RKO (cell line): ENCODE data around the gene RMRP.

Experiments
- DNase-seq: peaks from one replicate; pipeline ENCODE4 v3.0.0-alpha.2; 2016; ENCODE audit warnings: low spot score

Gene RMRP

DNA sequence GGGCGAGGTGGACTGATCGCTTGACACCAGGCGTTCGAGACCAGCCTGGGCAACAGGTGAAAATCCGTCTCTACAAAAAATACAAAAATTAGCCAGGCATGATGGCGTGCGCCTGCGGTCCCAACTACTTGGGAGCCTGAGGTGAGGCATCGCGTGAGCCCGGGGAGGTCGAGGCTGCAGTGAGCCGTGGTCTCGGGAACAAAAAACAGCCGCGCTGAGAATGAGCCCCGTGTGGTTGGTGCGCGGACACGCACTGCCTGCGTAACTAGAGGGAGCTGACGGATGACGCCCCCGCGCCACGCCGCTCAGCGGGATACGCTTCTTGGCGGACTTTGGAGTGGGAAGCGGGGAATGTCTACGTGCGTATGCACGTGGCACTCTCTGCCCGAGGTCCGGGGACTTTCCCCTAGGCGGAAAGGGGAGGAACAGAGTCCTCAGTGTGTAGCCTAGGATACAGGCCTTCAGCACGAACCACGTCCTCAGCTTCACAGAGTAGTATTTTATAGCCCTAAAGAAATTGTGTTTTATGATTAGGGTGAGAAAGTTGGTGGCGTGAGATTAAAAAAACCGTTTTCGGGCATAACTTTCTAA, at the start of gene RMRP:
Gene RMRP, minus strand, starts transcription at position 474 of the 591 bp plus-strand sequence.
- peak; percentile 99 for DNase-seq

DNA sequence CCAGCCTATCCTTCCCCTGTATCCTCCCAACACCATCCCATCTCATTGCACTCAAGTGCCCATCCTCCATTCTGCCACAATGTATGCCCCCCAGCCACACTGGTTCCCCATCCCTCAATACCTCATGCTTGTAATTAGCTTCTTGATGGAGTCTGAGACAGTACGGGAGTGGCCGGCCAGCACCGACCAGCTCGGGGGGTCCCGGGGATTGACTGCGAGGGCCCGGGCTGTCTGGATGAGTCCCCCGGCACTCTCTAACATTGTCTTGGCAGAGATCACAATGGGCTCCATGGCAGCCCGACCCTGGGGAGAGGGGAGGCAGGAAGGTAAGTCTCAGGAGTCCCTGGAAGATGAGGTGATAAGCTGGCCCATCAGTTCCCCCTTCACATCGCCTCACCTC, 49.1 kb upstream of the RMRP start:
- DNase-seq = no peak

DNA sequence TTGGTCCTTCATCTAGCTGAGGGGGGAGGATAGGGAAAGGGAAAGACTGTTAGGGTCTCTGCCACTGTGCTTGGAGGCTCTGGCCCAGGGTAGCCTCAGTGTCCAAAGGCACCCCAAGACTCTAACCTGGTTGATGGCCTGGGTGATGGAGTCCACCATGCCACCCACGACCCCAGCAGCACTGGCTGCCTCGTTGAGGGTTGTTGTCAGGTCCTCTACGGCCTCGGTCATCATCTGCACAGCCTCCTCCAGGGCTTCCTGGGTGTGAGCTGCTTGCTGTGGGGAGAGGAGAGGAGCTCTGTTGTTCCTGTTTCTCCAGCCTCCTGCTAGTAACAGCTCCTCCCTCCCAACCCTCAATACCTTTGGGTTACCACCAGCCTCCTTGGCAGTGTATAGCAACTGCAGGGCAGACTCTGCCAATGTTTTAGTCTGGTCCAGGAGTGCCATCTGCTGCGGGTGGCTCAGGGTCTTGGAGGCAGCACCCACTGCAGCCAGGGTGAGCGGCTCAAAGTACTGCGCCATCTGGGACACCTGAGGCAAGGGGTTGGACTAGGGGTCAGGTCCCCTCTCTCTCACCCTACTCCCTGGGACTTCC, 48.1 kb upstream of the RMRP start:
- no peak for DNase-seq

DNA sequence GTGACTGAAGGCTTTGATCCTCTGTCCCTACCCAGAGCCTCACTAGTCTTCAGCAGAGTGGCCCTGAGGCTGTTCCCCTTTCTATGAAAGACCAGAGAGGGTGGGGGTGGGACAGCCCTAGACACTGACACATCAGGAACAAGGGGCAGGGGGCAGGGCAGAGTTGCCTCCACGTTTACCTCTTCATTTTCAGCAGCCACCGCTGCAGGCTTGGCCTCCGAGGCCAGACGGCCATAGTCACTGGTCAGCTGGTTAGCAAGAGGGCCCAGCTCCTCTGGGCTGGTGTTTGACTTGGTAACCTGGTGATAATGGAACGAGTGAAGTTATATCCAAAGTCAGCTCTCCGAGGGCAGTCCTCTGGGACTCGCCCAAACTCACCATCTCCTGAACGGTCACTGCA, 47.6 kb upstream of the RMRP start:
- DNase-seq = no peak

DNA sequence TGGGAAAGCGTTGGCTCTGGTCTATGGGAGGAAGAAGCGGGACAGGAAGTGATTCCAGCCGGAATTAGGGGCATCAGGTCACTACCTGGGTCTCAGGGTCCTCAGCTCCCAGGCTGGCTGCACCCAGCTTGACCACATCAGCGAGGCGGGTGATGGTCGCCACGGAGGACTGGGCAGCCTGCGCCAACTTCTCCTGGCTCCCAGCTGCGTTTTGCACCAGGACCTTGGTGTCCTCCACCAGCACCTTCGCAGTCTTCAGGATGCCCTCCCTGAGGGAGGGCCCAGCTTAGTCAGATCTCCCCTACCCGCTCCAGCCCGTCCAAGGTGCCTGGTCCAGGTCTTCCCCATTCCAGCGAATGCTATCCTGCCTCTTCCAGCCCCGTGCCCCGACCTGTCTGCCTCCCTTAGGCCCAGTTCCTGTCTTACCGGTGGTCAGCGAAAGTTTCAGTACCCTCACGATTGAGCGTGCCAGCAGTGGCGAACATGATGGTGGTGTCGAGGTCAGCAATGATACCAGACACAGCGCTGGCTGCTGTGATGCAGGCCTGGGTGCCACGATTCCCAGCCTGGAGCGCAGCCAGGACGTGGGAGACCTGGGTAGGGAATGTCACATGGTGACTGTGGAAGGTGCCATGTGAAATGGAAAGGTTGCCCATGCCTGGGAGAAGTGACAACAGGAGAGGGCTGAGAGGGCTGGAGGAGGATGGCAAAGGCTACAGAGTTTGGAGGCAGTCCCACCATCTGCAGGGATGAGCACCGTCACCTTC, 46.3 kb upstream of the RMRP start:
- no peak for DNase-seq

DNA sequence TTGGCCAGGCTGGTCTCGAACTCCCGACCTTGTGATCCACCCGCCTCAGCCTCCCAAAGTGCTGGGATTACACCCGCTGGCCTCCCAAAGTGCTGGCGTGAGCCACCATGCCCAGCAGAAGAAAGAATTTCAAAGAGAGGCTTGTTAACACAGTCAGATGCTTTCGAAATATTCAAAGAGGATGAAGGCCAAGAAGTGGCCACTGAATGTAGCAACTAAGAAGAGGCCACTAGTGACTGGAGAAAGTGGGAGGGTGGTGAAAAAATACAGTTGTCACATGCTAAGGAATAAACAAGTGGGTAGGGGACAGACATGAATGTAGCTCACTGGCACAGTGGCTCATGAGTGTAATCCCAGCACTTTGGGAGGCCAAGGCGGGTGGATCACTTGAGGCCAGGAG, 44.9 kb upstream of the RMRP start:
- no peak for DNase-seq

DNA sequence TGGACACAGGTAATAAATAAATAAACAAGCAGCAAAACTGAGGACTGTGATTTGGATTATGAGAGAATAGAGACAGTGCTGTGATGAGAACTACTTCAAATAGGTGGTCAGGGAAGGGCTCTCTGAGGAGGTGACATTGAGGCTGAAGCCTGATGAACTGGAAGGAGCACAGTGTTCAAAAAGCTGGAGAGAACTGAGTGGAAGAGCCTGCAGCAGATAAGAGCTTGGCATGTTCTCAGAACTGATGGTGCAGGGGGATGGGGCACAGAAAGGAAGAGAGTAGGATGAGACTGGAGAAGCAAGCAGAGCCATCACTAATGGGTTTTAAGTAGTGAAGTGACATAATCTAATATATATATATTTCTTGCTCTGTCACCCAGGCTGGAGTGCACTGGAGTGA, 43.1 kb upstream of the RMRP start:
- no peak for DNase-seq

DNA sequence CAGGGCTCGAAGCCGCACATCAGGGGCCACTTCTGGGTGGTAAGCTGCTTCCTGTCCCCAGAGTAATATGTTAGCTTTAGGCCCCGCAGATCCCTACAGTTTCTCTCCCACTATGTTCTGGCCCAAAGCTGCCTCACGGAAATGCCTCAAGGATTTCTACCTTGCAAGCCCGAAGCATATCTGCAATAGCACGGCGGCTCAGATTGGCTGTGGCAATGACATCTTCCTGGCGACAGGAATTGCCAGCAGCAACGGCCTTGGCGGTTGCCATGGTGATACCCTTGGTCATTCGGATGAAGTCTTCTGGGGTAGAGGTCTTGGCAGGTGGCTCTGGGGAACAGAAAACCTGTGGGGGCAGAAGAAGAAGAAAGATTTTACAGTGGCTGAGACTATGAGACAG, 42.2 kb upstream of the RMRP start:
- no peak for DNase-seq

DNA sequence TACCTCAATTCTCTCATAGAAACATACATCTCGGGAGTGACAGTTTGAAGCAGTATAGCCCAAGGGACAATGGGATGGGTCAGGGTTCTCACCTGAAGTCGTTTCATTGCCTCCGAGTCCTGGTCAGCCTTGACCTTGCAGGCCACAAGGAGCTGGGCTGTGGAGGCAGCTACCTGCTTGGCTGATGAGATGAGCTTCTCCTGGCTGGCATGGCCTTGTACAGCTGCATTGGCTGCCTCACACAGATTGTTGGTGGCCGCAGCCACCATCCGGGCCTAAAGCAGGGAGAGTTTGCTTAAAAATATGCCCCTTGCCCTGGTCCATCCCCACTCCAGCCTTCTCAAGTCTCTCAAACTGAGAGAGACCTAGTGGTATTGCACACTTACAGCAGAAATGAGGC, 40.4 kb upstream of the RMRP start:
- no peak for DNase-seq

DNA sequence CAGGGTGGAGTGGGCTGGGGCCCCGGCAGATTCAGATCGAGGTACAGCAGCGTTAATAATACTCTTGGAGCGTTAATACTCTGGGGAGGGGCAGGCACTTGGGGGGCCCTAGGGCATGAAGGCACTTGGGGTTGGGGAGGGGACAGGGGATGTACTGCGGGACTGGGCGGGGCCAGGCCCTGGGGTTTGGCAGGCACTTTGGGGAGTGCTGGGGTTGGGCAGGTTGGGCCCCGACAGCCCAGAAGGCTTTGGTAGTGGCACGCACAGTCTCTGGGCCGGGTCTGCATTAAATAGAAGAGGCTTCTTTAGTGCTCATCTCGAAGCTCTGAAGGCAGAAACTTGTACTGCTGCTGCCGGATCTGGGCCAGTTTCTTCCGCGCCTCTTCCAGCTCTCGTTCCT, 39.7 kb upstream of the RMRP start:
- no peak for DNase-seq

DNA sequence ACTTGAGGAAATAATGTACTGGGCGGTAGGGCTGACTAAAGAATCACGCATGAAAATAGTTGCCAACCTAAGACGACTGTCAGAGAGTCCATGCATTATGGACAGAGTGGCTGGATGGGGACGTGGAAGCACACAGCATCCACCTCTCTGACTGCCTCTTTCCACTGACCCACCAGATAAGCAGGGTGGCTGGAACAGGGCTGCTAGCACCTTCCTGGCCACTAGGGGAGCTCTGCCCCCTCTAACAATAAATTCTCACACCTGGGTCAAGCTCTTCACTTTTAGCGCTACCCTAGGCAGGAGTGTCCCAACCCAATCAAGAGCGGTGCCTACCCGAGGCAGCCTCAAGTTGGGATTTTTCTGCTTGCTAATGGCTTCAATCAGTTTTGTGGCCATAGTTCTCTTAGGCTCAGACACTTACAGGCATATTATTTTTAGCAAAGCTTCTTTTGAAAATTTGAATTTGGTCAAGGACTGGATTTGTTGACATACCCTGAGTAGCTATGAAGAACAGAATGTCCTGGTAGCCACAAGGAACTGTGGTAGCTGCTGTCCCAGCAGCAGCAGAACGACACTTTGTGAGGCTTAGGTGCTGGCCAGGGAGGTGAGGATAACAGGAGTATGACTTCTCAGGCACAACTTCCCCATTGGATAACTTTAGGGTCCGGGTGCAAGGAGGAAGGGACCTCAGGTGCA, 38.8 kb upstream of the RMRP start:
- DNase-seq = peak; percentile 59

DNA sequence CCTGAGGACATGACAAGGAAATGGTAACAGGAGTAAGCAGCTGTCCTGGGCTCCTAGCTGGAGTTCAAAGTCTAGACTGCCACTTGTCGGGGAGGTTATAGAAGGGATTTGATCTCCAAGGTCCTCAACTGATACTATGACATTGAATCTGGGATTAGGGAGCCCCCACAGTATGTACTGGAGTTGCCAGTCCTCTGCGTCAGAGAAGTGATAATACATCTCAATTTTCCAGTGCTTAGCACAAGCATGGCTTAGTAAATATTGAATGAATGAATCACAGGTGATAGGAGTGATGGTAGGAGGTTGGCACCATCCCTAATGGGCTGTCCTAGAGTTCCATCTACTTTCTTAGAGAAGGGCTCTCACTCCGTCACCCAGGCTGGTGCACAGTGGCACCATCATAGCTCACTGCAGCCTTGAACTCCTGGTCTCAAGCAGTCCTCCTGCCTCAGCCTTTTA, 38.2 kb upstream of the RMRP start:
- DNase-seq = no peak

DNA sequence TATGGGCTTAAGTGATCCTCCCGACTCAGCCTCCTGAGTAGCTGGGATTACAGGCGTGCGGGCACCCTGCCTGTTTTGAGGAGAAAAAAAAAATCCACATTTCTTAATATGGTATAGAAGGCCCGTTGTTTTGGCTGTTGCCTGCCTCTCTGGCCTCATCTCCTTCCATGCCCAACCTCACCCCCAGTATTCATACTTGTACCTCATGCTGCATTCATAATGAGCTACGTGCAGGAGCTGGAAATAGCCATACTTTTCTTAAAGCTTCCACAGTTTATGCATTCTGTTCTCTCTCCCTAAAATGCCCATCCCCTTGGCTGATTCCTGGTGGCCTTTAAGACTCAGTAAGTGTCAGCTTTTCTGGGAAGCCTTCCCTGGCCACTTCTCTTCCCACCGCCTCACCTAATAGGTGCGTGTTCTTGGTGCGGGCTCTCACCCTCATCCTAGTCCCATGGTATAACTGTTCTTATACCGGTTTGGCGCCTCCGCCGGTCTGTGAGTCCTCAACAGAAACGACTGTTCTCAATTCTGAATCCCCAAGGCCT, 34.0 kb upstream of the RMRP start:
- no peak for DNase-seq

DNA sequence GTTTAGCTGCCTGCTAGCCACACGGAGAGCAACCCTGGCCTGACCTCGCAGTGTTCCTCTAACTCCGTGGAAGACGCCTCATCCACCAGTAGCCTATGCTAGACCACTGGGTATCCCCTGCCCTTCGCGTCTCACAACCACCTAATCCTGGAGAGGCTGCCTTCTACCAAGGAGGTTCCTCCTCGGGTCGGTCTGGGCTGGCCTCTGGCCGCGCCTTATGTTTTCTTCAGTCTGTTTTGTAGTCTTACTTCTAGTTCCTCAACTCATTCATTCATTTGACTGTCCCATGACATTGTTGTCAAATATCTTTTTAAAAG, 33.5 kb upstream of the RMRP start:
- no peak for DNase-seq

DNA sequence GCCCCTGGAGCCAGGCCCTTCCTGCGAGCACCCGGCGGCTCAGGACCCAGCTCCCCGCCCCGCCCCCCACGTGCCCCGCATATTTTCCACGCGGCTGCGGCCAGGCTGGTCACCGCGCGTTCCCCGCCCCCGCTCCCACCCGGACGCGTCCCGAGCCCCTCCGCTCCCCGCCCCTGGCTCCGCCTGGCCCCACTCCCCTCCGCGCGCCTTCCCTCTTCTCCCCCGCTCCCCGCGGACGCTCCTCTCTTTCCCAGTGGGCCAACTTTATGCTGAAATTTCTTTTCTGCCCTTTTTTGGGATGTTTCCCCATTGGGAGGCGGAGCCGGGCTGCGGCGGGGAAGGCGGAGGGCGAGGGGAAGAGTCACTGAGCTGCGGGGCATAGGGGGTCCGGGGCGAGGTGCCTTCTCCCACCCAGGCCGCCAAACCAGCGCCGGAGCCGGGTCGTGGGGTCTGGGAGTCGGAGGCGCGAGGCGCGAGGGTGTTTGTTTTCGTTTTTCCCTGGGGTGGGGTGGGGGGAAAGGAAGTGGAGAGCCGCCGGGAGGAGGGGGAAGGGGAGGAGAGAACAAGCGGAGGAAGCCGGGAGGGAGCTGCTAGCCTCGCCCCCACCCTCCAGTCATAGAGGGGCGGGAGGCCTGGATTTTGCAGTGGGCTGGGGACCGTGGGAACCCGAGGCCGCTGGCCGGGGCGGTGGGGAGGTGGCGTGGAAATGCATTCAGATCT, 33.0 kb upstream of the RMRP start:
- peak; percentile 67 for DNase-seq

DNA sequence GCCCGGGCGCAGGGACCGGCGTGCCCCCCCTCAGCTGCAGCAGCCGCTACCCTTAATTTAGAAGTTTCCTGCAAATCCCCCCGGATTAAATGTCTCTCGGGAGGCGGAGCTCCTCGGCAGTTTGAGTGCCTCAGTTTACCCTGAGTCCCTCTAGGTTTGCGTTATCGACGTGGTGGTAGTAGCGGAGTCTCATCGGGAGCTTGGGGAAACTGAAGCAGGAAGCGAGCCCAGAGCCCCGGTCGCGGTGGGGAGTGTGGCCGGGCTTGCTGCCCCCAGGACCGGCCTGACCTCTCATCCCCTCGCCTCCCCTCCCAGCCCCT, 32.4 kb upstream of the RMRP start:
- peak; percentile 9 for DNase-seq

DNA sequence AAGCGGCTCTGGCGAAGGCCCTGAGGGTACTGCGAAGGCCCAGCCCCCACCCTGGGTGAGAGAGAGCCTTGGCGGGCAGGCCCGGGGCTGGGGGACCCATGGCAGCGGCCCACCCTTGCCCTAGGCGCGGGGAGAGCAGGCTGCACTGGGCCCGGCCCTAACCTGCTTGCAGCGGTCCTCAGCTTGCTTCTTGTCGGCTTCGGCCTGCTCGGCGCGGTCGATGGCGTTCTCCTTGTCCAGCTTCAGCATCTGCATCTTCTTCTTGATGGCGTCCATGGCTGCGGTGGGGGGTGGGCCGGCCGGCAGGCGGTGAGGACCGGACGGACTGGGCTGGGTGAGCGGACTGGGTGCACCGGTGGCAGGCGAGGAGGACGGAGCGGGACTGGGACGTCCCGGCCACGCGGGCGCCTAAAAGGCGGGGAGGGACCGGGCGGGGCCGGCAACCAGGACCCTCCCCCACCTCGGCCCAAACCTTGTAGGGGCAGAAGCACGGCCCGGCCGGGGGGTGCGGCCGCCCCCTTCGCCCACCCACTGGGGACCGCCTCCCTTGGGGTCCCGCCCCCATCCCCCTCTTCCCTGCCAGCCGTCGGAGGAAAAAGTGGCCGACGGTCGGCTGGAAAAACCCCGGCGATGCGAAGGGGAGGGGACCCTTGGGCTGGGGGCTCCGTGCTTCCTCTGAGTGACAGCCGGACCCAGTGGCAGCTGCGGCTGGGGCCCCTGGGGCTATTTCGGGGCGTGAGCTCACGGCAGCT, 31.9 kb upstream of the RMRP start, which contains the start of gene TPM2:
Gene TPM2, minus strand, starts transcription at position 384 of the 752 bp plus-strand sequence. Its CDS starts 108 bp downstream, at position 276.
- DNase-seq = peak; percentile 32

DNA sequence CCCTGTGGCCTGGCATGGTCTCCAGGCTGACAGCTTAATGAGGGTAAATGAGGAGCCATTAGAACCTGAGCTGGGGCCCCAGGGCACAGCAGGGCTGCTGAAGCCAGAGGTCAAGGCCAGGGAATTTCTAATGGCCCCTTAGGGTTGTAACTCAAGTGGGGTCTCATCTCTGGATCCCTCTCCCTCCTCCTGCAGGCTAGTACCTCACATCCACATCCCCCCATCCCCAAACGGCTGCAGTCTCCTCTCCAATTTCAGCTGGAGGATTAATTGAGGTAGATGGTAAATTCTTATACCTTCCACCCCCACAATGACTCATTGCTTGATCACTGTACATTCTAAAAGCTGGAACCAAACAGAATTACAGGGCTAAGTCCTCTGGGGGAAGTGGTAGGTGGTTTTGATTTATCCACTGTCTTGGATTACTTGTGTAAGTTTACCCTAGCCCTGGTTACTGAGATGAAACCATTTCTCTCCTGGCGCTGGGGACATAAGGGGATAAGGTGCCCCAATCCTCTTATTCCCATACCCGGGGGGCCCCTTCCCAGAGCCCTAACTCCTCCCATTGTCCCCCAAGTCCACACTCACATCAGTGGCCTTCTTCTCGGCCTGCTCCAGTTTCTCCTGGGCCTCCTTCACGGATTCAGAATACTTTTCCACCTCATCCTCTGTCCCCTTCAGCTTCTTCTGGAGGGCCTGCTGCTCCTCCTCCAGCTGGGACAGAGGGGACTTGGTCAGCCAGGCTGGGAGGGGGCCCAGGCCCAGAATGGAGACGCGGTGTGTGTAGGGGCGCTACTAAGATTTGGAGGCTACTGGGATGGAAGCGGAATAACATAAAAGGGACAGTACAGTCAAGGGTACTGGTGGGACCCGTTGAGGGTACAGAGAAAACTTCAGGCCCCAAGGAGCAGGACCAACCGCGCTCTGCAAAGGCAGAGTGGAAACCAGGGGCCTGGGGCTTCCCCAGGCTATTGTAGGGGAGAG, 31.0 kb upstream of the RMRP start:
- peak; percentile 91 for DNase-seq

DNA sequence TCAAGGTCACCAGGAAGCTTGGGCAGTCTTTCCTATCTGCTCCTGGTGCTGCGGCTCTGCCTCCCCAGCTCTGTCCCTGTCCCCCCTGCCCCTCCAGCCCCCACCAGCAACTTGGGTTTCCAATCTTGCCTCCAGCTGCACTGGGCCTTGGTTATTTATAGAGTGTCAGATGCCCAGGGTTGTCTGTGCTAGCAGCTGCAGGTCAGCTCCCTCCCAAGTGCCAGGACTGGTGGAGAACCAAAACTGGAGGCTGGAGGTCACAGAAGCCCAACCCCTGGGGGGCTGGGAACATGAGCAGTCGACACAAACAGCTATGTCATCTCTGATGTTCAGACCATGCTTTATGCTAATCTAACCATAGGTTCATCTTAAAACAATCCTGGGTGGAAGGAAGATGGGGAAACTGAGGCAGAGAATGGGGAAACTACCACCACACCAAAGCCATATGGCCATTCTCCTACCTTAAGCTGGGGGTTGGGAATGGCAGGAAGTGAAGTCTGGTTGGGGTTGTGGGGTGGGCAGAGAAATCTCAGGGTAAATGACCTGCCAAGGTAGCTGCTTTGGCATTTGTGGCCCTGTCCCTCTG, 30.2 kb upstream of the RMRP start:
- no peak for DNase-seq

DNA sequence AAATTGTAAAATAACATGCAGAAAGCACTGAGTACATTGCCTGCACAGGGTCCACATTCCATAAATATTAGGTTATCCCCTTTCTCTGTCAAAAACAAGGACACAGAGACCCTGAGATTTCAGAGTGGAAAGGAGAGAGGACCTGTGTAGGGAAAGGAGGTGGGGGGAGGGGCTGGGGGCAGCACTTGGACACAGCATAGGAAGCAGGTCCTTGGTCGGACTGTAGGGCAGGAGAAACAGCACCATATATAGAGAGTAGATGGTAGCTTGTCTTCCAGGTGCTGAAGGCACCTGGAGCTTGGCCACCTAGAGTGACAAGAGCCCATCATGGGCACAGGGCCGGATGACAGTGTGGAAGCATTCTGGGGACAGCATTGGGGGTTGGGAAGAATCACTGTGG, 29.5 kb upstream of the RMRP start:
- DNase-seq = no peak
